Astrocyte (in vitro differentiated cells and primary cell): Measurements from ENCODE around the gene CIZ1. TPM values are rescaled to one million over a fixed set of nuclear protein-coding genes. Genes with fewer than 3 reads are reported as not detected.

Experiments
- DNase-seq: peaks from one replicate; pipeline ENCODE4 v3.0.0-alpha.2; 2010; ENCODE audit warnings: low read depth
- FAIRE-seq: peaks from 2 replicates; lab custom pipeline; 2011; peaks lifted over from hg19 to GRCh38; lab: Jason Lieb, UNC
- H2AFZ ChIP-seq: 2 replicates; pipeline ENCODE4 v1.6.0; 2012; ENCODE audit warnings: low read depth, low read length, inconsistent platforms
- H3K27ac ChIP-seq: 2 replicates; pipeline ENCODE4 v1.5.1; 2011; ENCODE audit warnings: low read depth, low read length, inconsistent platforms
- H3K27me3 ChIP-seq: 2 replicates; pipeline ENCODE4 v1.6.0; 2011; ENCODE audit warnings: low read length, inconsistent platforms; ENCODE audit not compliant: insufficient read depth
- H3K36me3 ChIP-seq: 2 replicates; pipeline ENCODE4 v1.5.1; 2011; ENCODE audit warnings: low read length, inconsistent platforms; ENCODE audit not compliant: insufficient read depth
- H3K4me1 ChIP-seq: 2 replicates; pipeline ENCODE4 v1.5.1; 2011; ENCODE audit warnings: low read length, inconsistent platforms; ENCODE audit not compliant: insufficient read depth
- H3K4me2 ChIP-seq: 2 replicates; pipeline ENCODE4 v1.6.0; 2012; ENCODE audit warnings: low read length, inconsistent platforms
- H3K4me3 ChIP-seq: 2 replicates; pipeline ENCODE4 v1.5.1; 2011; ENCODE audit warnings: low read depth, mild to moderate bottlenecking, low read length, inconsistent platforms; ENCODE audit not compliant: insufficient read depth
- H3K79me2 ChIP-seq: 2 replicates; pipeline ENCODE4 v1.6.0; 2012; ENCODE audit warnings: mild to moderate bottlenecking, low read length, inconsistent platforms; ENCODE audit not compliant: insufficient read depth
- H3K9ac ChIP-seq: 2 replicates; pipeline ENCODE4 v1.6.0; 2012; ENCODE audit warnings: mild to moderate bottlenecking, low read length, inconsistent platforms
- H3K9me3 ChIP-seq: 2 replicates; pipeline ENCODE4 v1.5.1; 2012; ENCODE audit warnings: low read depth, mild to moderate bottlenecking, low read length, inconsistent platforms; ENCODE audit not compliant: insufficient read depth
- H4K20me1 ChIP-seq: 2 replicates; pipeline ENCODE4 v1.6.0; 2012; ENCODE audit warnings: low read length, inconsistent platforms; ENCODE audit not compliant: insufficient read depth
- H3K27ac Mint-ChIP-seq: one replicate; pipeline ENCODE4 v1.8.0; 2021; ENCODE audit warnings: mild to moderate bottlenecking, mixed read lengths; ENCODE audit not compliant: unreplicated experiment
- H3K27me3 Mint-ChIP-seq: one replicate; pipeline ENCODE4 v1.8.0; 2021; ENCODE audit warnings: low read depth, mixed read lengths; ENCODE audit not compliant: unreplicated experiment
- H3K36me3 Mint-ChIP-seq: one replicate; pipeline ENCODE4 v1.8.0; 2021; ENCODE audit warnings: low read depth, mixed read lengths; ENCODE audit not compliant: unreplicated experiment
- H3K4me1 Mint-ChIP-seq: one replicate; pipeline ENCODE4 v1.8.0; 2021; ENCODE audit warnings: low read depth, mixed read lengths; ENCODE audit not compliant: unreplicated experiment
- H3K4me3 Mint-ChIP-seq: one replicate; pipeline ENCODE4 v1.8.0; 2021; ENCODE audit warnings: mild to moderate bottlenecking, moderate library complexity, mixed read lengths; ENCODE audit not compliant: unreplicated experiment
- H3K9me3 Mint-ChIP-seq: one replicate; pipeline ENCODE4 v1.8.0; 2021; ENCODE audit warnings: mild to moderate bottlenecking, mixed read lengths; ENCODE audit not compliant: unreplicated experiment
- CTCF ChIP-seq: IDR thresholded peaks from 2 replicates; pipeline ENCODE4 v1.5.1; 2011; ENCODE audit warnings: low read depth, mild to moderate bottlenecking, inconsistent platforms, low read length, moderate library complexity; ENCODE audit not compliant: insufficient read depth
- EZH2 ChIP-seq: IDR thresholded peaks from 2 replicates; pipeline ENCODE4 v1.6.1; 2012; ENCODE audit warnings: mild to moderate bottlenecking, low read length, inconsistent platforms; ENCODE audit not compliant: insufficient read depth
- total RNA-seq: library from RNA; stranded (reverse); gene quantifications from 2 replicates; pipeline ENCODE4 v1.2.1, GENCODE V29; 2021

Gene CIZ1
- total RNA-seq, 1 donor from 2014 or later: 117 TPM

DNA sequence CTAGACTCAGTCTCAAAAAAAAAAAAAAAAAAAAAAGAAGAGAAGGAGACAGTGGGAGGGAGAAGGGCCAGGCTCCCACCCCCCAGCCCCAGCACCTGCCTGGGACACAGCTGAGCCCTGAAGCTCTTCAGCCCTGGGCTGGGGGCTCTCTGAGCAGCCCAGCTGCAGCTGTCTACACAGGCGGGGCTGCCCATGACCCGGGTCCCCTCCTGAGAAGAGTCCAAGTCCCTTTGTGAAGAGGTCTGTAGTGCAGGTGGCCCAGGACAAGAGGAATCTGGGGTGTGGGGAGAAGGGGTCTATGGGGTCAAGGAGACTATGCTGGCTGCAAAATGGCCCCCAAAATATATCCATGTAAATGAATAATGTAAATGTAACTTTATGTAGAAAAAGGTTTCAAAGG is 48.8 kb downstream of the CIZ1 start:
- Mint-ChIP-seq H3K4me1 (no peaks in the 10 kb centered on the region), H3K27me3 (peaks cover 13% of the 10 kb centered on the region), H3K4me3 (no peak overlapping the region), H3K27ac (no peak overlapping the region), H3K36me3 (no peaks in the 10 kb centered on the region), H3K9me3 (no peaks in the 10 kb centered on the region)
- no peak overlapping the region for H3K4me3 ChIP-seq
- H3K4me2 ChIP-seq: no peak overlapping the region
- DNase-seq (no peak), FAIRE-seq (no peak)
- no peaks in the 10 kb centered on the region for H3K79me2 ChIP-seq
- H3K27me3 ChIP-seq: no peaks in the 10 kb centered on the region
- TF ChIP-seq CTCF (no peak), EZH2 (no peak)
- peaks cover 3% of the 10 kb centered on the region for H3K4me1 ChIP-seq
- no peaks in the 10 kb centered on the region for H3K36me3 ChIP-seq
- H3K9ac ChIP-seq: no peak overlapping the region
- H4K20me1 ChIP-seq: no peaks in the 10 kb centered on the region
- no peaks in the 10 kb centered on the region for H3K9me3 ChIP-seq
- H3K27ac ChIP-seq: no peak overlapping the region
- H2AFZ ChIP-seq: no peak overlapping the region

DNA sequence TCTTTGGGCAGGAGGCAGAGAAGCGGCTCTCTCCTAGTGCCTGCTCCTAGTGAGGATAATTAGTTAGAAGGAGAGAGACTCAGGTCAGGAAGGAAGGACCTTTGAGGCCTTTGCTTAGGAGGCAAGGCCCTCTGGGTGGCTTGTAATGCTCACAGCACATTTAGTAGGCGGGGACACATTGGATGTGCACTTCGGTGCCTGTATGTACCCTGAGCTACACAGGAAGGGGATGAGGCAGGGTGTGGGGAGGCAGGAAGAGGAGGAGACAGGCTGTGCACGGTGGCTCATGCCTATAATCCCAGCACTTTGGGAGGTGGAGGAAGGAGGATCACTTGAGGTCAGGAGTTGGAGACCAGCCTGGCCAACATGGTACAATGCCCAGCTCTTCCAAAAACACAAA is 49.3 kb downstream of the CIZ1 start:
- H3K9me3 ChIP-seq: no peaks in the 10 kb centered on the region
- no peak overlapping the region for H3K4me3 ChIP-seq
- H3K27ac Mint-ChIP-seq: no peak overlapping the region
- no peaks in the 10 kb centered on the region for H3K36me3 ChIP-seq
- DNase-seq: no peak
- H3K36me3 Mint-ChIP-seq: no peaks in the 10 kb centered on the region
- peaks cover 15% of the 10 kb centered on the region for H3K27me3 Mint-ChIP-seq
- no peak overlapping the region for H3K9ac ChIP-seq
- peaks cover under 1% of the 10 kb centered on the region for H3K4me1 Mint-ChIP-seq
- H2AFZ ChIP-seq: no peak overlapping the region
- H4K20me1 ChIP-seq: no peaks in the 10 kb centered on the region
- H3K9me3 Mint-ChIP-seq: no peaks in the 10 kb centered on the region
- no peak for TF ChIP-seq EZH2
- no peak for TF ChIP-seq CTCF
- no peaks in the 10 kb centered on the region for H3K79me2 ChIP-seq
- no peak overlapping the region for H3K4me2 ChIP-seq
- H3K27me3 ChIP-seq: no peaks in the 10 kb centered on the region
- no peak overlapping the region for H3K4me3 Mint-ChIP-seq
- H3K27ac ChIP-seq: no peak overlapping the region
- FAIRE-seq: no peak
- H3K4me1 ChIP-seq: peaks cover 9% of the 10 kb centered on the region

GRCh38 chr9:128141604-128142003 is 49.8 kb downstream of the CIZ1 start:
- no peaks in the 10 kb centered on the region for H3K79me2 ChIP-seq
- H3K9me3 Mint-ChIP-seq: no peaks in the 10 kb centered on the region
- H3K36me3 ChIP-seq: no peaks in the 10 kb centered on the region
- no peaks in the 10 kb centered on the region for H4K20me1 ChIP-seq
- no peak overlapping the region for H3K9ac ChIP-seq
- no peak overlapping the region for H3K4me2 ChIP-seq
- peaks cover 4% of the 10 kb centered on the region for H3K4me1 Mint-ChIP-seq
- H2AFZ ChIP-seq: no peak overlapping the region
- no peak overlapping the region for H3K27ac Mint-ChIP-seq
- DNase-seq (no peak), FAIRE-seq (no peak)
- no peak overlapping the region for H3K27ac ChIP-seq
- no peak overlapping the region for H3K4me3 ChIP-seq
- H3K27me3 Mint-ChIP-seq: peaks cover 16% of the 10 kb centered on the region
- no peak for TF ChIP-seq CTCF
- no peak for TF ChIP-seq EZH2
- peaks cover 13% of the 10 kb centered on the region for H3K4me1 ChIP-seq
- no peaks in the 10 kb centered on the region for H3K27me3 ChIP-seq
- no peaks in the 10 kb centered on the region for H3K9me3 ChIP-seq
- H3K36me3 Mint-ChIP-seq: no peaks in the 10 kb centered on the region
- no peak overlapping the region for H3K4me3 Mint-ChIP-seq
